ENCODE measurements around the gene ODF2. TPM values are rescaled to one million over a fixed set of nuclear protein-coding genes. Genes with fewer than 3 reads are reported as not detected.

ODF2 gene
- total RNA-seq, 1 experiment from 2014 or later, result 31.9 TPM

DNA sequence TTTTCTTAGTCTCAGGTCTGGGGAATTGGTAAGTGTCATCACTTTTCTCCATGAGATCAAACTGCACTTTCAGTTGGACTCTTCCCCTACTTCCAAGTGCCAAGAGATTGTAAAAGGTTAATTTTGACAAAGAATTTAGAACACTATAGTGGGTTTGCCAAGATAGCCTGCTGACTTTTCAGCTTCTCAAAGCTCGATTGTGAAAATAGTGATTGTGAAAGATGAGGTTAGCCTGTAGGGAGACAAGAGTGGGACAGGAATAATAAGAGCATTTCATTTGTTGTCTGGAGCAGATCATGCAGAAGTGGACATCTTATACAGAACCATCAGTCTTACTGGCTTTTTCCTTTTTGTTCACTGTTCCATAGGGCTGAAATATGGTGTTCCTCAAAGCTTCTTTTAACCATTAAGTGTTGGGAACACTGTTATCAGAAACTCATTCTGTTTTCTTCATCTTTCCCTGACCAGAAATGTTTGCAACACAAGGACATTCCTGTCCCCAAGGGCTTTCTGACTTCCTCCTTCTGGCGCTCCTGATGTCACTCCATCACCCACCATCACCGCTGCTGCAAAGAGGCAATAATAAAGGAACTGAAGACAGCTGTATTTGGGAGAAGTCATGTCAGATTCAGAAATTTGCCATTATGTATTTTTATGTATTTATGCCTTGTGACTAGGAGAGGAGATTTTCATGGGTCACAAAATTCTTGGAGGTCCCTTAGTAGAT lies 85.0 kb downstream of the ODF2 start:
- ChIA-PET POLR2A (no interaction called here), CTCF (no interaction called here)
- Mint-ChIP-seq H3K27ac (no peak overlapping the region), H3K4me1 (no peaks in the 10 kb centered on the region), H3K4me3 (no peak overlapping the region), H3K27me3 (ENCODE audit: low read depth) (no peaks in the 10 kb centered on the region), H3K36me3 (peaks cover 25% of the 10 kb centered on the region), H3K9me3 (no peaks in the 10 kb centered on the region)
- TF ChIP-seq ZNF416 (CRISPR knock-in tag; IDR thresholded peaks at IDR 0.05) (no peak), ATF1 (CRISPR knock-in tag; IDR thresholded peaks at IDR 0.05) (no peak), MXD4 (CRISPR knock-in tag; IDR thresholded peaks at IDR 0.05; ENCODE audit: borderline replicate concordance) (no peak), FOXJ3 (CRISPR knock-in tag; IDR thresholded peaks at IDR 0.05; ENCODE audit: borderline replicate concordance) (no peak), CREM (CRISPR knock-in tag; IDR thresholded peaks at IDR 0.05) (no peak), ZNF317 (CRISPR knock-in tag; IDR thresholded peaks at IDR 0.05; ENCODE audit: borderline replicate concordance, low read depth) (no peak), PRRX2 (CRISPR knock-in tag; IDR thresholded peaks at IDR 0.05) (no peak), GRHL2 (CRISPR knock-in tag; IDR thresholded peaks at IDR 0.05; ENCODE audit: insufficient replicate concordance, severe bottlenecking) (no peak), HMGA2 (CRISPR knock-in tag; IDR thresholded peaks at IDR 0.05) (no peak), KAT7 (CRISPR knock-in tag; IDR thresholded peaks at IDR 0.05; ENCODE audit: borderline replicate concordance) (no peak)
- TF ChIP-seq, protein P1, sequence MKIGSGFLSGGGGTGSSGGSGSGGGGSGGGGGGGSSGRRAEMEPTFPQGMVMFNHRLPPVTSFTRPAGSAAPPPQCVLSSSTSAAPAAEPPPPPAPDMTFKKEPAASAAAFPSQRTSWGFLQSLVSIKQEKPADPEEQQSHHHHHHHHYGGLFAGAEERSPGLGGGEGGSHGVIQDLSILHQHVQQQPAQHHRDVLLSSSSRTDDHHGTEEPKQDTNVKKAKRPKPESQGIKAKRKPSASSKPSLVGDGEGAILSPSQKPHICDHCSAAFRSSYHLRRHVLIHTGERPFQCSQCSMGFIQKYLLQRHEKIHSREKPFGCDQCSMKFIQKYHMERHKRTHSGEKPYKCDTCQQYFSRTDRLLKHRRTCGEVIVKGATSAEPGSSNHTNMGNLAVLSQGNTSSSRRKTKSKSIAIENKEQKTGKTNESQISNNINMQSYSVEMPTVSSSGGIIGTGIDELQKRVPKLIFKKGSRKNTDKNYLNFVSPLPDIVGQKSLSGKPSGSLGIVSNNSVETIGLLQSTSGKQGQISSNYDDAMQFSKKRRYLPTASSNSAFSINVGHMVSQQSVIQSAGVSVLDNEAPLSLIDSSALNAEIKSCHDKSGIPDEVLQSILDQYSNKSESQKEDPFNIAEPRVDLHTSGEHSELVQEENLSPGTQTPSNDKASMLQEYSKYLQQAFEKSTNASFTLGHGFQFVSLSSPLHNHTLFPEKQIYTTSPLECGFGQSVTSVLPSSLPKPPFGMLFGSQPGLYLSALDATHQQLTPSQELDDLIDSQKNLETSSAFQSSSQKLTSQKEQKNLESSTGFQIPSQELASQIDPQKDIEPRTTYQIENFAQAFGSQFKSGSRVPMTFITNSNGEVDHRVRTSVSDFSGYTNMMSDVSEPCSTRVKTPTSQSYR (CRISPR knock-in tag; IDR thresholded peaks at IDR 0.05), result no peak
- TF ChIP-seq, protein P2, sequence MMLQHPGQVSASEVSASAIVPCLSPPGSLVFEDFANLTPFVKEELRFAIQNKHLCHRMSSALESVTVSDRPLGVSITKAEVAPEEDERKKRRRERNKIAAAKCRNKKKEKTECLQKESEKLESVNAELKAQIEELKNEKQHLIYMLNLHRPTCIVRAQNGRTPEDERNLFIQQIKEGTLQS (CRISPR knock-in tag; conservative IDR thresholded peaks at IDR 0.05), result no peak
- TF ChIP-seq, protein P3, sequence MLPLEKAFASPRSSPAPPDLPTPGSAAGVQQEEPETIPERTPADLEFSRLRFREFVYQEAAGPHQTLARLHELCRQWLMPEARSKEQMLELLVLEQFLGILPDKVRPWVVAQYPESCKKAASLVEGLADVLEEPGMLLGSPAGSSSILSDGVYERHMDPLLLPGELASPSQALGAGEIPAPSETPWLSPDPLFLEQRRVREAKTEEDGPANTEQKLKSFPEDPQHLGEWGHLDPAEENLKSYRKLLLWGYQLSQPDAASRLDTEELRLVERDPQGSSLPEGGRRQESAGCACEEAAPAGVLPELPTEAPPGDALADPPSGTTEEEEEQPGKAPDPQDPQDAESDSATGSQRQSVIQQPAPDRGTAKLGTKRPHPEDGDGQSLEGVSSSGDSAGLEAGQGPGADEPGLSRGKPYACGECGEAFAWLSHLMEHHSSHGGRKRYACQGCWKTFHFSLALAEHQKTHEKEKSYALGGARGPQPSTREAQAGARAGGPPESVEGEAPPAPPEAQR (CRISPR knock-in tag; IDR thresholded peaks at IDR 0.05), result no peak
- TF ChIP-seq, protein P4, sequence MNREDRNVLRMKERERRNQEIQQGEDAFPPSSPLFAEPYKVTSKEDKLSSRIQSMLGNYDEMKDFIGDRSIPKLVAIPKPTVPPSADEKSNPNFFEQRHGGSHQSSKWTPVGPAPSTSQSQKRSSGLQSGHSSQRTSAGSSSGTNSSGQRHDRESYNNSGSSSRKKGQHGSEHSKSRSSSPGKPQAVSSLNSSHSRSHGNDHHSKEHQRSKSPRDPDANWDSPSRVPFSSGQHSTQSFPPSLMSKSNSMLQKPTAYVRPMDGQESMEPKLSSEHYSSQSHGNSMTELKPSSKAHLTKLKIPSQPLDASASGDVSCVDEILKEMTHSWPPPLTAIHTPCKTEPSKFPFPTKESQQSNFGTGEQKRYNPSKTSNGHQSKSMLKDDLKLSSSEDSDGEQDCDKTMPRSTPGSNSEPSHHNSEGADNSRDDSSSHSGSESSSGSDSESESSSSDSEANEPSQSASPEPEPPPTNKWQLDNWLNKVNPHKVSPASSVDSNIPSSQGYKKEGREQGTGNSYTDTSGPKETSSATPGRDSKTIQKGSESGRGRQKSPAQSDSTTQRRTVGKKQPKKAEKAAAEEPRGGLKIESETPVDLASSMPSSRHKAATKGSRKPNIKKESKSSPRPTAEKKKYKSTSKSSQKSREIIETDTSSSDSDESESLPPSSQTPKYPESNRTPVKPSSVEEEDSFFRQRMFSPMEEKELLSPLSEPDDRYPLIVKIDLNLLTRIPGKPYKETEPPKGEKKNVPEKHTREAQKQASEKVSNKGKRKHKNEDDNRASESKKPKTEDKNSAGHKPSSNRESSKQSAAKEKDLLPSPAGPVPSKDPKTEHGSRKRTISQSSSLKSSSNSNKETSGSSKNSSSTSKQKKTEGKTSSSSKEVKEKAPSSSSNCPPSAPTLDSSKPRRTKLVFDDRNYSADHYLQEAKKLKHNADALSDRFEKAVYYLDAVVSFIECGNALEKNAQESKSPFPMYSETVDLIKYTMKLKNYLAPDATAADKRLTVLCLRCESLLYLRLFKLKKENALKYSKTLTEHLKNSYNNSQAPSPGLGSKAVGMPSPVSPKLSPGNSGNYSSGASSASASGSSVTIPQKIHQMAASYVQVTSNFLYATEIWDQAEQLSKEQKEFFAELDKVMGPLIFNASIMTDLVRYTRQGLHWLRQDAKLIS (CRISPR knock-in tag; IDR thresholded peaks at IDR 0.05; ENCODE audit: borderline replicate concordance), result no peak
- TF ChIP-seq, protein P5, sequence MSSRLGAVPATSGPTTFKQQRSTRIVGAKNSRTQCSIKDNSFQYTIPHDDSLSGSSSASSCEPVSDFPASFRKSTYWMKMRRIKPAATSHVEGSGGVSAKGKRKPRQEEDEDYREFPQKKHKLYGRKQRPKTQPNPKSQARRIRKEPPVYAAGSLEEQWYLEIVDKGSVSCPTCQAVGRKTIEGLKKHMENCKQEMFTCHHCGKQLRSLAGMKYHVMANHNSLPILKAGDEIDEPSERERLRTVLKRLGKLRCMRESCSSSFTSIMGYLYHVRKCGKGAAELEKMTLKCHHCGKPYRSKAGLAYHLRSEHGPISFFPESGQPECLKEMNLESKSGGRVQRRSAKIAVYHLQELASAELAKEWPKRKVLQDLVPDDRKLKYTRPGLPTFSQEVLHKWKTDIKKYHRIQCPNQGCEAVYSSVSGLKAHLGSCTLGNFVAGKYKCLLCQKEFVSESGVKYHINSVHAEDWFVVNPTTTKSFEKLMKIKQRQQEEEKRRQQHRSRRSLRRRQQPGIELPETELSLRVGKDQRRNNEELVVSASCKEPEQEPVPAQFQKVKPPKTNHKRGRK (CRISPR knock-in tag; IDR thresholded peaks at IDR 0.05; ENCODE audit: borderline replicate concordance), result no peak
- TF ChIP-seq, protein P6, sequence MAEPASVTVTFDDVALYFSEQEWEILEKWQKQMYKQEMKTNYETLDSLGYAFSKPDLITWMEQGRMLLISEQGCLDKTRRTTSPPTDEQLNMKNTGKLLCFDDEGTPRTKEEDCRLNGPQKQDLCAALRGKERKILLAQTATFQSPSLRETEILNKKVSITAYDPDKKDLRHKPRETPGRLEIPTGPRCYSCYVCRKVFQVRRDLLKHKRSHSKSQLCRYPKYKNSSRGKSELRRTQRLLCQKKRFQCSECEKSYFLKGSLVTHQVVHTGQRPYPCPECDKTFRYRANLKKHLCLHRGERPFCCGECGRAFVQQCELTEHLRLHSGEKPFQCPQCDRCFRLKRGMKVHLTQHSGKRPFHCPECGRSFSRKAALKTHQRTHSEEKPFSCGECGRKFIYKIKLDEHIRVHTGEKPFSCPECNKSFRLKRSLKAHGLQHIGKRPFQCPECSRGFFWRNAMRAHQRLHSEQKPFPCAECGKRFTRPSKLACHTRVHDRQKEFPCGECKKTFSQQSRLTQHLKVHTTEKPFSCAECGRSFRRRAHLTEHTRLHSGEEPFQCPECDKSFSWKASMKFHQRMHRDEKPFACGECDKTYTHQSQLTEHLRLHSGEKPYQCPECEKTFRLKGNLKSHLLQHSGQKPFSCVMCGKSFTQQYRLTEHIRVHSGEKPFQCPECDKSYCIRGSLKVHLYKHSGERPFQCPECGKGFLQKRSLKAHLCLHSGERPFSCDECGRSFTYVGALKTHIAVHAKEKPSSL (CRISPR knock-in tag; conservative IDR thresholded peaks at IDR 0.05), result no peak
- TF ChIP-seq, protein P7, sequence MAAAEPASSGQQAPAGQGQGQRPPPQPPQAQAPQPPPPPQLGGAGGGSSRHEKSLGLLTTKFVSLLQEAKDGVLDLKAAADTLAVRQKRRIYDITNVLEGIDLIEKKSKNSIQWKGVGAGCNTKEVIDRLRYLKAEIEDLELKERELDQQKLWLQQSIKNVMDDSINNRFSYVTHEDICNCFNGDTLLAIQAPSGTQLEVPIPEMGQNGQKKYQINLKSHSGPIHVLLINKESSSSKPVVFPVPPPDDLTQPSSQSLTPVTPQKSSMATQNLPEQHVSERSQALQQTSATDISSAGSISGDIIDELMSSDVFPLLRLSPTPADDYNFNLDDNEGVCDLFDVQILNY (CRISPR knock-in tag; IDR thresholded peaks at IDR 0.05), result no peak
- TF ChIP-seq, protein P8, sequence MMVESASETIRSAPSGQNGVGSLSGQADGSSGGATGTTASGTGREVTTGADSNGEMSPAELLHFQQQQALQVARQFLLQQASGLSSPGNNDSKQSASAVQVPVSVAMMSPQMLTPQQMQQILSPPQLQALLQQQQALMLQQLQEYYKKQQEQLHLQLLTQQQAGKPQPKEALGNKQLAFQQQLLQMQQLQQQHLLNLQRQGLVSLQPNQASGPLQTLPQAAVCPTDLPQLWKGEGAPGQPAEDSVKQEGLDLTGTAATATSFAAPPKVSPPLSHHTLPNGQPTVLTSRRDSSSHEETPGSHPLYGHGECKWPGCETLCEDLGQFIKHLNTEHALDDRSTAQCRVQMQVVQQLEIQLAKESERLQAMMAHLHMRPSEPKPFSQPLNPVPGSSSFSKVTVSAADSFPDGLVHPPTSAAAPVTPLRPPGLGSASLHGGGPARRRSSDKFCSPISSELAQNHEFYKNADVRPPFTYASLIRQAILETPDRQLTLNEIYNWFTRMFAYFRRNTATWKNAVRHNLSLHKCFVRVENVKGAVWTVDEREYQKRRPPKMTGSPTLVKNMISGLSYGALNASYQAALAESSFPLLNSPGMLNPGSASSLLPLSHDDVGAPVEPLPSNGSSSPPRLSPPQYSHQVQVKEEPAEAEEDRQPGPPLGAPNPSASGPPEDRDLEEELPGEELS (CRISPR knock-in tag; IDR thresholded peaks at IDR 0.05), result no peak
- TF ChIP-seq, protein P9, sequence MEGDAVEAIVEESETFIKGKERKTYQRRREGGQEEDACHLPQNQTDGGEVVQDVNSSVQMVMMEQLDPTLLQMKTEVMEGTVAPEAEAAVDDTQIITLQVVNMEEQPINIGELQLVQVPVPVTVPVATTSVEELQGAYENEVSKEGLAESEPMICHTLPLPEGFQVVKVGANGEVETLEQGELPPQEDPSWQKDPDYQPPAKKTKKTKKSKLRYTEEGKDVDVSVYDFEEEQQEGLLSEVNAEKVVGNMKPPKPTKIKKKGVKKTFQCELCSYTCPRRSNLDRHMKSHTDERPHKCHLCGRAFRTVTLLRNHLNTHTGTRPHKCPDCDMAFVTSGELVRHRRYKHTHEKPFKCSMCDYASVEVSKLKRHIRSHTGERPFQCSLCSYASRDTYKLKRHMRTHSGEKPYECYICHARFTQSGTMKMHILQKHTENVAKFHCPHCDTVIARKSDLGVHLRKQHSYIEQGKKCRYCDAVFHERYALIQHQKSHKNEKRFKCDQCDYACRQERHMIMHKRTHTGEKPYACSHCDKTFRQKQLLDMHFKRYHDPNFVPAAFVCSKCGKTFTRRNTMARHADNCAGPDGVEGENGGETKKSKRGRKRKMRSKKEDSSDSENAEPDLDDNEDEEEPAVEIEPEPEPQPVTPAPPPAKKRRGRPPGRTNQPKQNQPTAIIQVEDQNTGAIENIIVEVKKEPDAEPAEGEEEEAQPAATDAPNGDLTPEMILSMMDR (IDR thresholded peaks at IDR 0.05), result no peak
- no peak for ATAC-seq
- DNase-seq (ENCODE audit: low spot score), result no peak

Measured in WTC11 (cell line).